GM12801 (cell line): ENCODE measurements around the gene OSTC.

ENCODE experiments used
- CTCF ChIP-seq: IDR thresholded peaks from one replicate; pipeline ENCODE4 v1.5.1; 2011; ENCODE audit warnings: control low read depth; ENCODE audit not compliant: insufficient read length; ENCODE audit errors: extremely low read depth

The OSTC gene

GRCh38 chr4:108626056-108626455, 24.3 kb upstream of the OSTC start:
- no peak for TF ChIP-seq CTCF

GRCh38 chr4:108628411-108628810, 22.0 kb upstream of the OSTC start:
- no peak for TF ChIP-seq CTCF

GRCh38 chr4:108635070-108635655, 15.2 kb upstream of the OSTC start:
- TF ChIP-seq CTCF = no peak

GRCh38 chr4:108636246-108636645, 14.2 kb upstream of the OSTC start:
- TF ChIP-seq CTCF = no peak

- no peak for TF ChIP-seq CTCF
Measured at GRCh38 chr4:108637856-108638255, 12.5 kb upstream of the OSTC start.

- no peak for TF ChIP-seq CTCF
Measured at GRCh38 chr4:108644237-108644636, 6.2 kb upstream of the OSTC start.

- no peak for TF ChIP-seq CTCF
Measured at GRCh38 chr4:108646706-108647105, 3.7 kb upstream of the OSTC start.

- no peak for TF ChIP-seq CTCF
Measured at GRCh38 chr4:108649863-108650211, 562 bp upstream of the OSTC start.
